ENCODE data around the gene PKN1. TPM values are rescaled to one million over a fixed set of nuclear protein-coding genes. Genes with fewer than 3 reads are reported as not detected.
A peak's percentile ranks its signal among the peaks of the same experiment; 100 is the strongest.

PKN1 gene
- total RNA-seq, 4 donors from 2014 or later, result 73.9 to 150 (median 118) TPM

DNA sequence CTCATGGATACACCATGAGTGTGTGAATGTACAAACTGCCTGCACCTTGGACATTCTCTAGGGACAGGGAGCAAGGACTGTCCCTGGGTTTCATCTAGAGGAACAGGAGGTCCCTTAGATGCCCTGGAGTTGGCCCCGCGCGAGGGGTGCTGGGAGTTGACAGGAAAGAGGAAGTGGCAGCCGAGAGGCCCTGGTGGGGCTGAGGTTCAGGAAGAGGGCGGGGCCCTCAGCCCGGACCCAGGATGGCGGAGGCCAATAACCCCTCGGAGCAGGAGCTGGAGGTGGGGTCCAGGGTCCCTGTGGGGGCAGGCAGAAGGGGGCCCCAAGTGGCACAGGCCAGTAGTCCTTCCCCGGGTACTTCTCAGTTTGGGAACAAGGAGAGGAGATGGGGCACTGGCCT, 6.9 kb downstream of the PKN1 start:
- Histone ChIP-seq H3K36me3 (peaks cover 6 to 54% (median 14%) of the 10 kb centered on the region in 3 donors), H3K27me3 (no peaks in the 10 kb centered on the region), H3K27ac (peak overlapping the region in 3 of 4 donors; percentile 20 to 72 (median 70)), H3K4me1 (peaks cover 0 to 53% (median 27%) of the 10 kb centered on the region in 4 donors), H3K4me3 (peak overlapping the region in 3 of 4 donors; percentile 19 to 46 (median 33)), H3K9me3 (no peaks in the 10 kb centered on the region)
- WGBS, 2 donors, result 26 to 38% methylated on average over 9 of the region's 9 CpGs
- peak; percentile 33 to 55 for DNase-seq (ENCODE audit: low spot score in 2 of 2)
- TF ChIP-seq EP300 (IDR thresholded peaks at IDR 0.05), result peak in 1 of 2 donors; percentile 49
- TF ChIP-seq POLR2A (IDR thresholded peaks at IDR 0.05), result no peak

- Histone ChIP-seq H3K4me1 (peaks cover 0 to 44% (median 24%) of the 10 kb centered on the region in 4 donors), H3K4me3 (no peak overlapping the region), H3K9me3 (no peaks in the 10 kb centered on the region), H3K27me3 (no peaks in the 10 kb centered on the region), H3K27ac (no peak overlapping the region), H3K36me3 (peaks cover 6 to 58% (median 17%) of the 10 kb centered on the region in 3 donors)
- DNase-seq (ENCODE audit: low spot score in 2 of 2), result no peak
- WGBS, 2 donors, result 64 to 82% methylated on average over 25 of the region's 34 CpGs
- TF ChIP-seq, protein P1, sequence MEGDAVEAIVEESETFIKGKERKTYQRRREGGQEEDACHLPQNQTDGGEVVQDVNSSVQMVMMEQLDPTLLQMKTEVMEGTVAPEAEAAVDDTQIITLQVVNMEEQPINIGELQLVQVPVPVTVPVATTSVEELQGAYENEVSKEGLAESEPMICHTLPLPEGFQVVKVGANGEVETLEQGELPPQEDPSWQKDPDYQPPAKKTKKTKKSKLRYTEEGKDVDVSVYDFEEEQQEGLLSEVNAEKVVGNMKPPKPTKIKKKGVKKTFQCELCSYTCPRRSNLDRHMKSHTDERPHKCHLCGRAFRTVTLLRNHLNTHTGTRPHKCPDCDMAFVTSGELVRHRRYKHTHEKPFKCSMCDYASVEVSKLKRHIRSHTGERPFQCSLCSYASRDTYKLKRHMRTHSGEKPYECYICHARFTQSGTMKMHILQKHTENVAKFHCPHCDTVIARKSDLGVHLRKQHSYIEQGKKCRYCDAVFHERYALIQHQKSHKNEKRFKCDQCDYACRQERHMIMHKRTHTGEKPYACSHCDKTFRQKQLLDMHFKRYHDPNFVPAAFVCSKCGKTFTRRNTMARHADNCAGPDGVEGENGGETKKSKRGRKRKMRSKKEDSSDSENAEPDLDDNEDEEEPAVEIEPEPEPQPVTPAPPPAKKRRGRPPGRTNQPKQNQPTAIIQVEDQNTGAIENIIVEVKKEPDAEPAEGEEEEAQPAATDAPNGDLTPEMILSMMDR (IDR thresholded peaks at IDR 0.05), result no peak
- TF ChIP-seq EP300 (IDR thresholded peaks at IDR 0.05), result no peak
- no peak for TF ChIP-seq POLR2A (IDR thresholded peaks at IDR 0.05)
These were observed 8.2 kb downstream of the PKN1 start for GRCh38 chr19:14441041-14441938.

DNA sequence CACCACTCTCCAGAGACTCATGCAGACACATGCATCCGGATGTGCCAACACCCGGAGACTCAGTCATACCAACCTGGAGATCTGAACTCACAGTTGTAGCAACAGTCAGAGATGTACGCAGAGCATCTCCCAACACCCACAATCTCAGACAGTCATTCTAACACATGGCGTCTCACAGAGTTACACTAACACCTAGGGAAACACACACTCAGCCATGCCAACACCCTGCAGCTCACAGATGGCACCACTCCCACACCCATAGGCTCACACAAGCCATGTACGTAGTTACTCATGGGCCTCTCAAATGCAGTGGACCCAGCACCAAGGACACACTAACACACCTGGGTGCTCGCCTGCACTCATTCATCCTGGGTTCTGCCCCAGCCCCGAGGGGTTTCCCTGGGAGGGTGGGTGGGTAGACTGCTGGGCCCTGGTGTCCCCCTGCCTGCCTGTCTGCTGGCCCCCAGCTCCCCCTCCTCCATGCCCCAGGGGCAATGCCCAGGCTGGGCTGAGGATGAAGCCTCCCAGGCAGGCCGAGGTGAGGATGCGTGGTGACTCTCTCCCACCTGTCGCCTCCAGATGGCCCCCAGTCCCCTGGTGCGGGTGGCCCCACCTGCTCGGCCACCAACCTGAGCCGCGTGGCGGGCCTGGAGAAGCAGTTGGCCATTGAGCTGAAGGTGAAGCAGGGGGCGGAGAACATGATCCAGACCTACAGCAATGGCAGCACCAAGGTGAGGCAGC, 10.0 kb downstream of the PKN1 start:
- peaks cover 8 to 73% (median 35%) of the 10 kb centered on the region in 3 donors for H3K36me3 ChIP-seq
- 94 to 95% methylated on average over 13 to 16 of the region's 16 CpGs for WGBS, 2 donors
- TF ChIP-seq POLR2A (IDR thresholded peaks at IDR 0.05) (no peak), EP300 (IDR thresholded peaks at IDR 0.05) (no peak)
- TF ChIP-seq, protein P1 (IDR thresholded peaks at IDR 0.05), result no peak

GRCh38 chr19:14443632-14444216, 10.6 kb downstream of the PKN1 start:
- Histone ChIP-seq H3K4me3 (no peak overlapping the region), H3K36me3 (peaks cover 8 to 80% (median 38%) of the 10 kb centered on the region in 3 donors), H3K9me3 (no peaks in the 10 kb centered on the region), H3K27me3 (no peaks in the 10 kb centered on the region), H3K4me1 (peaks cover 0 to 29% (median 24%) of the 10 kb centered on the region in 4 donors), H3K27ac (no peak overlapping the region)
- TF ChIP-seq POLR2A (IDR thresholded peaks at IDR 0.05) (no peak), EP300 (IDR thresholded peaks at IDR 0.05) (no peak)
- TF ChIP-seq, protein P1 (IDR thresholded peaks at IDR 0.05), result no peak
- DNase-seq (ENCODE audit: low spot score in 2 of 2), result no peak
- 93 to 95% methylated on average over 14 of the region's 14 CpGs for WGBS, 2 donors

More for the DNA sequence above, 10.0 kb downstream of the PKN1 start:
- H3K9me3 ChIP-seq, result no peaks in the 10 kb centered on the region
- H3K27me3 ChIP-seq, result no peaks in the 10 kb centered on the region
- DNase-seq (ENCODE audit: low spot score in 2 of 2), result no peak
- peaks cover 0 to 36% (median 24%) of the 10 kb centered on the region in 4 donors for H3K4me1 ChIP-seq
- no peak overlapping the region for H3K27ac ChIP-seq
- H3K4me3 ChIP-seq, result no peak overlapping the region

GRCh38 chr19:14446336-14447036, 13.4 kb downstream of the PKN1 start:
- no peak for DNase-seq (ENCODE audit: low spot score in 2 of 2)
- H3K36me3 ChIP-seq, result peaks cover 12 to 100% (median 57%) of the 10 kb centered on the region in 3 donors
- TF ChIP-seq POLR2A (IDR thresholded peaks at IDR 0.05) (no peak), EP300 (IDR thresholded peaks at IDR 0.05) (no peak)
- TF ChIP-seq, protein P1 (IDR thresholded peaks at IDR 0.05), result no peak
- no peak overlapping the region for H3K4me3 ChIP-seq
- WGBS, 2 donors, result 98% methylated on average over 10 of the region's 10 CpGs
- no peaks in the 10 kb centered on the region for H3K9me3 ChIP-seq
- H3K27me3 ChIP-seq, result no peaks in the 10 kb centered on the region
- H3K27ac ChIP-seq, result no peak overlapping the region
- H3K4me1 ChIP-seq, result peaks cover 0 to 1% (median 0%) of the 10 kb centered on the region in 4 donors

All from tibial nerve (tissue), 4 donors.